Bone marrow (tissue), 2 donors: ENCODE results near the gene AKIP1.
"Not testable (repeated sequence)": the region's sequence is repeated elsewhere in the genome, so short reads cannot be mapped to it uniquely, and the experiment has no call there.

ENCODE experiments used
- DNase-seq, 2 donors: peaks; one replicate each; lab custom pipeline; 2025; lab: John Stamatoyannopoulos, UW

The AKIP1 gene

GRCh38 chr11:8911029-8911823 is at the start of gene AKIP1:
Gene AKIP1, plus strand, starts transcription at chr11:8911189. Its CDS starts 261 bp downstream, at chr11:8911450.
- DNase-seq: peak; percentile 67 to 94

GRCh38 chr11:8863838-8864237 is 47.2 kb upstream of the AKIP1 start:
- DNase-seq: no peak

GRCh38 chr11:8865304-8865703 is 45.7 kb upstream of the AKIP1 start:
- no peak for DNase-seq

- DNase-seq: no peak
Measured at GRCh38 chr11:8867035-8867434, 44.0 kb upstream of the AKIP1 start.

GRCh38 chr11:8867931-8868631 is 42.9 kb upstream of the AKIP1 start:
- no peak for DNase-seq

- DNase-seq: no peak
Measured at GRCh38 chr11:8870411-8871170, 40.4 kb upstream of the AKIP1 start.

GRCh38 chr11:8871171-8871775 is 39.7 kb upstream of the AKIP1 start:
- no peak for DNase-seq

- no peak for DNase-seq
Measured at GRCh38 chr11:8871962-8872361, 39.0 kb upstream of the AKIP1 start.

GRCh38 chr11:8873741-8874405 is 37.1 kb upstream of the AKIP1 start:
- no peak for DNase-seq

GRCh38 chr11:8878771-8879170 is 32.2 kb upstream of the AKIP1 start:
- no peak for DNase-seq

GRCh38 chr11:8881585-8881984 is 29.4 kb upstream of the AKIP1 start:
- DNase-seq: not testable (repeated sequence)

- DNase-seq: no peak
Measured at GRCh38 chr11:8886322-8886721, 24.7 kb upstream of the AKIP1 start.

GRCh38 chr11:8891185-8891584 is 19.8 kb upstream of the AKIP1 start:
- DNase-seq: not testable (repeated sequence)

- DNase-seq: no peak
Measured at GRCh38 chr11:8899119-8899753, 11.8 kb upstream of the AKIP1 start.

GRCh38 chr11:8905528-8906165 is 5.3 kb upstream of the AKIP1 start:
- DNase-seq: no peak

- no peak for DNase-seq
Measured at GRCh38 chr11:8907116-8907515, 3.9 kb upstream of the AKIP1 start.

- DNase-seq: no peak
Measured at GRCh38 chr11:8908099-8908498, 2.9 kb upstream of the AKIP1 start.

GRCh38 chr11:8910649-8911026 is 351 bp upstream of the AKIP1 start:
- DNase-seq: no peak

GRCh38 chr11:8913961-8914660 is 3.1 kb downstream of the AKIP1 start:
- DNase-seq: peak in 1 of 2 donors; percentile 73

GRCh38 chr11:8914661-8915018 is 3.7 kb downstream of the AKIP1 start:
- no peak for DNase-seq
